ENCODE results near the gene AQP12B.

The AQP12B gene

GRCh38 chr2:240644859-240645301 lies 37.8 kb downstream of the AQP12B start:
- TF ChIP-seq CTCF (IDR thresholded peaks at IDR 0.05; ENCODE audit: insufficient read depth, low read length, poor library complexity, severe bottlenecking) = no peak
- no peak for DNase-seq (ENCODE audit: extremely low read depth, insufficient read length)
- Histone ChIP-seq H3K4me3 (replicated peaks; ENCODE audit: low read depth, low read length) (no peak overlapping the region), H3K27me3 (replicated peaks; ENCODE audit: control insufficient read depth, insufficient read depth, low read length) (no peaks in the 10 kb centered on the region), H3K36me3 (ENCODE audit: control insufficient read depth, insufficient read depth, low read length) (no peaks in the 10 kb centered on the region)

DNA sequence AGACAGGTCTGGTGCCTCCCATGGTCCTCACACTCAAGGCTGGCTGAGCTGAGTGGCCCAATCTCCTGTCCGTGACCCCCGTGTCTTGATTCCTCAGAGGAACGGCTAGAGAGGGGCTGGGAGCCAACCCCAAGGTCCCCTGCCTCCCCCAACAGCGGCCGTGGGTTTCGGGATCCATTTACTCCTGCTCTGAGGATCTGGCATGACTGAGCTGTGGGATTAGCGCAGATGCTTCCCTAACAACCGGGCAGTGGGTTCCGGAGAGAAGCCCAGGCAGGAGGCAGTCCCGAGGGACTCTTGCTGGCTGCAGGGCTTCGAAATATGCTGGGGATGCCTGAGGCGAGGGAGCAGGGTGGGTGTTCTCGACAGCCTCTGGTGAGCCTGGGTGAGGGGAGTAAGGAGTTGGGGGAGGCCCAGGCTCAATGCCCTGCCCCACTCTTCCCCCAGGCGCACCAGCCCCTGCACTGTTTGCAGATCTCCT lies 38.5 kb downstream of the AQP12B start:
- Histone ChIP-seq H3K4me3 (replicated peaks; ENCODE audit: low read depth, low read length) (no peak overlapping the region), H3K36me3 (ENCODE audit: control insufficient read depth, insufficient read depth, low read length) (no peaks in the 10 kb centered on the region), H3K27me3 (replicated peaks; ENCODE audit: control insufficient read depth, insufficient read depth, low read length) (no peaks in the 10 kb centered on the region)
- DNase-seq (ENCODE audit: extremely low read depth, insufficient read length) = no peak
- TF ChIP-seq CTCF (IDR thresholded peaks at IDR 0.05; ENCODE audit: insufficient read depth, low read length, poor library complexity, severe bottlenecking) = no peak

DNA sequence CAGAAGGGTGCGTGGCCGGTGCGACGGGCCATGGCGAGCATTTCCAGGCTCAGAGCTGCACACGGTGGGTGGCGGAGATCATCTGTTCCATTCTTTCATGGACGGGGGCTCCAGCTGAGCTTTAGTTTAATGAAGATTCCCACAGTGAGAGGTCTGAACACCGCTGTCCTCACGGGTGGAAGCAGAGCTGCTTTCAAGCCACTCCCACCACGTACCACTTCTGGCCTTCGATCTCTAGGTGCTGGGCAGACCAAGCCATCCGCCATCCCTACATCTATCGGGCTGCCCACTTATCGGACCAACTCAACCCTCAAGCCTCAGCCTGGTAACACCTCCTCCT lies 38.9 kb downstream of the AQP12B start:
- Histone ChIP-seq H3K4me3 (replicated peaks; ENCODE audit: low read depth, low read length) (no peak overlapping the region), H3K36me3 (ENCODE audit: control insufficient read depth, insufficient read depth, low read length) (no peaks in the 10 kb centered on the region), H3K27me3 (replicated peaks; ENCODE audit: control insufficient read depth, insufficient read depth, low read length) (no peaks in the 10 kb centered on the region)
- no peak for DNase-seq (ENCODE audit: extremely low read depth, insufficient read length)
- no peak for TF ChIP-seq CTCF (IDR thresholded peaks at IDR 0.05; ENCODE audit: insufficient read depth, low read length, poor library complexity, severe bottlenecking)

- Histone ChIP-seq H3K4me3 (replicated peaks; ENCODE audit: low read depth, low read length) (no peak overlapping the region), H3K27me3 (replicated peaks; ENCODE audit: control insufficient read depth, insufficient read depth, low read length) (no peaks in the 10 kb centered on the region), H3K36me3 (ENCODE audit: control insufficient read depth, insufficient read depth, low read length) (no peaks in the 10 kb centered on the region)
- DNase-seq (ENCODE audit: extremely low read depth, insufficient read length) = no peak
- no peak for TF ChIP-seq CTCF (IDR thresholded peaks at IDR 0.05; ENCODE audit: insufficient read depth, low read length, poor library complexity, severe bottlenecking)
Measured at GRCh38 chr2:240643093-240643810, 39.4 kb downstream of the AQP12B start.

DNA sequence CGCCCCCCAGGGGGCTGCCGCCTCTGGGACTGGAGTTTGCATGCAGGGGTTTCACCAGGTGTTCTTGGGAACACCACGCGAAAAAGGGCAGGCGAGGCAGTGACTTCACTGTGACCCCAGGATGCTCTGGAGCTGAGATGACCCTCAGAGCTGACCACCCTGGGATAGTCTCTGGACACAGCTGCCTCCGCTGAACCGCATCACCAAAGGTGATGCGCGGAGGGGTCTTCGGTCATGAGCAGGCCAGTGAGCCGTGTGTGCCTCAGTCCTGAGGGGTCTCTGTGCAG lies 39.9 kb downstream of the AQP12B start:
- Histone ChIP-seq H3K4me3 (replicated peaks; ENCODE audit: low read depth, low read length) (no peak overlapping the region), H3K36me3 (ENCODE audit: control insufficient read depth, insufficient read depth, low read length) (no peaks in the 10 kb centered on the region), H3K27me3 (replicated peaks; ENCODE audit: control insufficient read depth, insufficient read depth, low read length) (no peaks in the 10 kb centered on the region)
- no peak for DNase-seq (ENCODE audit: extremely low read depth, insufficient read length)
- TF ChIP-seq CTCF (IDR thresholded peaks at IDR 0.05; ENCODE audit: insufficient read depth, low read length, poor library complexity, severe bottlenecking) = no peak

Data from GM06990 (cell line).